ENCODE data around the gene HBG2. TPM values are rescaled to one million over a fixed set of nuclear protein-coding genes. Genes with fewer than 3 reads are reported as not detected.

Gene HBG2
- total and polyA plus RNA-seq, 2 of the 13 experiments (the other 11 are each of a cell fraction or from before 2014, with no cell fraction given) = not detected

- in situ Hi-C loops (cut with HindIII; ENCODE audit: extremely low pct_ligation_motif_present, low pct_unique_long_range_greater_than_20kb) (no loop called here), intact Hi-C loops (cut with micrococcal nuclease; ENCODE audit: unreplicated experiment) (no loop called here)
- H3K27ac ChIP-seq (ENCODE audit: extremely low read length, insufficient read depth, low read length) = no peak within 1 kb of the TSS
- TF ChIP-seq MYPOP (CRISPR knock-in tag; IDR thresholded peaks at IDR 0.05) = no peak
- TF ChIP-seq ZNF530 (CRISPR knock-in tag; IDR thresholded peaks at IDR 0.05; ENCODE audit: low read depth) = no peak
- no peak for TF ChIP-seq TARDBP (CRISPR knock-in tag; IDR thresholded peaks at IDR 0.05)
- TF ChIP-seq ZNF547 (CRISPR knock-in tag; IDR thresholded peaks at IDR 0.05) = no peak
- TF ChIP-seq ESRRA (CRISPR knock-in tag; IDR thresholded peaks at IDR 0.05; ENCODE audit: low read depth) = no peak
- TF ChIP-seq ZNF432 (CRISPR knock-in tag; IDR thresholded peaks at IDR 0.05; ENCODE audit: borderline replicate concordance) = no peak
- no peak for TF ChIP-seq ZNF615 (CRISPR knock-in tag; IDR thresholded peaks at IDR 0.05; ENCODE audit: borderline replicate concordance)
- no peak for TF ChIP-seq FOXK2 (IDR thresholded peaks at IDR 0.05)
- no peak for TF ChIP-seq NFIB (CRISPR knock-in tag; IDR thresholded peaks at IDR 0.05; ENCODE audit: borderline replicate concordance)
- TF ChIP-seq TSC22D2 (CRISPR knock-in tag; IDR thresholded peaks at IDR 0.05; ENCODE audit: borderline replicate concordance) = no peak
- no peak for TF ChIP-seq TOPORS (CRISPR knock-in tag; IDR thresholded peaks at IDR 0.05)
- no peak for TF ChIP-seq MBNL3 (CRISPR knock-in tag; conservative IDR thresholded peaks at IDR 0.05)
- TF ChIP-seq NONO (IDR thresholded peaks at IDR 0.05) = no peak
- no peak for TF ChIP-seq NONO (CRISPR knock-in tag; conservative IDR thresholded peaks at IDR 0.05)
- TF ChIP-seq ZC3H4 (CRISPR knock-in tag; IDR thresholded peaks at IDR 0.05; ENCODE audit: borderline replicate concordance) = no peak
- no peak for TF ChIP-seq CHD2 (IDR thresholded peaks at IDR 0.05; ENCODE audit: low read depth, low read length)
- no peak for TF ChIP-seq ZXDC (CRISPR knock-in tag; IDR thresholded peaks at IDR 0.05)
- no peak for TF ChIP-seq RNF219 (CRISPR knock-in tag; IDR thresholded peaks at IDR 0.05)
- TF ChIP-seq ZNF782 (CRISPR knock-in tag; IDR thresholded peaks at IDR 0.05; ENCODE audit: borderline replicate concordance) = no peak
- H3K9me3 ChIP-seq (ENCODE audit: low read length) = no peaks in the 10 kb centered on the region
- WGBS (ENCODE audit: low lambda C conversion rate) = 0% methylated on average over 2 of the region's 2 CpGs
- no peak within 1 kb of the TSS for H3K9ac ChIP-seq (ENCODE audit: insufficient read depth, low read depth, low read length)
- no TSS peak for BruUV-seq (replicated peaks)
- H3K27me3 ChIP-seq (ENCODE audit: control insufficient read depth in 1 of 2, insufficient read depth in 2 of 2, low read length in 2 of 2) = no peaks in the 10 kb centered on the region
- no peaks in the 10 kb centered on the region for H3K4me1 ChIP-seq (ENCODE audit: insufficient read depth, low read length)
- CTCF ChIA-PET (ENCODE audit: low intra/inter-chr PET ratio, low total read pairs) = no interaction called here
- FAIRE-seq (no peak), ATAC-seq (no peak), DNase-seq (ENCODE audit: low spot score) (no peak)
- no peak within 1 kb of the TSS for H3K4me2 ChIP-seq (ENCODE audit: low read depth, low read length)
- no peak within 1 kb of the TSS for H2AFZ ChIP-seq (ENCODE audit: low read length)
- H4K20me1 ChIP-seq (ENCODE audit: insufficient read depth, low read length) = no peaks in the 10 kb centered on the region; the same call in 1 of the 2 replicates
- no peaks in the 10 kb centered on the region for H3K79me2 ChIP-seq (ENCODE audit: insufficient read depth, low read length)
- no peaks in the 10 kb centered on the region for H3K36me3 ChIP-seq (replicated peaks in 1 of 2; ENCODE audit: control insufficient read depth in 1 of 2, insufficient read depth in 2 of 2, low read length in 2 of 2)
- no peak within 1 kb of the TSS for H3K4me3 ChIP-seq (replicated peaks in 1 of 3; ENCODE audit: insufficient read depth in 1 of 3, low read depth in 2 of 3, low read length in 3 of 3)
- POLR2A ChIA-PET = no interaction called here
Measured at GRCh38 chr11:5234381-5234834, 20.2 kb downstream of the HBG2 start, which contains the start of gene HBD. Gene HBD (minus strand): TSS chr11:5234483. CDS start chr11:5234433, 50 bp downstream.
